ENCODE results near the gene PTPRN2.

Gene PTPRN2

GRCh38 chr7:157745721-157746709 is 841.6 kb downstream of the PTPRN2 start:
- no peak for TF ChIP-seq ZFX (IDR thresholded peaks at IDR 0.05; ENCODE audit: borderline replicate concordance)
- TF ChIP-seq CTCF (IDR thresholded peaks at IDR 0.05), result no peak
- no peak overlapping the region for H3K27ac ChIP-seq

- no peak overlapping the region for H3K27ac ChIP-seq
- TF ChIP-seq ZFX (IDR thresholded peaks at IDR 0.05; ENCODE audit: borderline replicate concordance) (no peak), CTCF (IDR thresholded peaks at IDR 0.05) (no peak)
Measured at GRCh38 chr7:157744786-157745601, 842.6 kb downstream of the PTPRN2 start.

- H3K27ac ChIP-seq, result no peak overlapping the region
- no peak for TF ChIP-seq ZFX (IDR thresholded peaks at IDR 0.05; ENCODE audit: borderline replicate concordance)
- no peak for TF ChIP-seq CTCF (IDR thresholded peaks at IDR 0.05)
Measured at GRCh38 chr7:157743781-157744525, 843.7 kb downstream of the PTPRN2 start.

- no peak for TF ChIP-seq ZFX (IDR thresholded peaks at IDR 0.05; ENCODE audit: borderline replicate concordance)
- no peak for TF ChIP-seq CTCF (IDR thresholded peaks at IDR 0.05)
- no peak overlapping the region for H3K27ac ChIP-seq
Measured at GRCh38 chr7:157740251-157740798, 847.3 kb downstream of the PTPRN2 start.

- TF ChIP-seq CTCF (IDR thresholded peaks at IDR 0.05), result no peak
- no peak for TF ChIP-seq ZFX (IDR thresholded peaks at IDR 0.05; ENCODE audit: borderline replicate concordance)
- H3K27ac ChIP-seq, result no peak overlapping the region
Measured at GRCh38 chr7:157739650-157740049, 848.0 kb downstream of the PTPRN2 start.

- no peak overlapping the region for H3K27ac ChIP-seq
- TF ChIP-seq ZFX (IDR thresholded peaks at IDR 0.05; ENCODE audit: borderline replicate concordance) (no peak), CTCF (IDR thresholded peaks at IDR 0.05) (no peak)
Measured at GRCh38 chr7:157739031-157739430, 848.6 kb downstream of the PTPRN2 start.
